Measurements from ENCODE around the gene FRS2.

The FRS2 gene

GRCh38 chr12:69588527-69588926, 118.3 kb downstream of the FRS2 start:
- DNase-seq (ENCODE audit: low read depth): no peak
- no peak overlapping the region for H3K4me3 ChIP-seq (ENCODE audit: low read depth, low read length)
- in situ Hi-C loops (cut with HindIII; ENCODE audit: low sequenced_read_pairs): no loop called here
- TF ChIP-seq CTCF (IDR thresholded peaks at IDR 0.05; ENCODE audit: low read depth, low read length, missing control alignments): no peak

- in situ Hi-C loops (cut with HindIII; ENCODE audit: low sequenced_read_pairs): no loop called here
- DNase-seq (ENCODE audit: low read depth): no peak
- H3K4me3 ChIP-seq (ENCODE audit: low read depth, low read length): no peak overlapping the region
- no peak for TF ChIP-seq CTCF (IDR thresholded peaks at IDR 0.05; ENCODE audit: low read depth, low read length, missing control alignments)
Observed at GRCh38 chr12:69589082-69589481, 118.9 kb downstream of the FRS2 start.

GRCh38 chr12:69595689-69596088, 125.5 kb downstream of the FRS2 start:
- in situ Hi-C loops (cut with HindIII; ENCODE audit: low sequenced_read_pairs): no loop called here
- H3K4me3 ChIP-seq (ENCODE audit: low read depth, low read length): no peak overlapping the region
- DNase-seq (ENCODE audit: low read depth): no peak
- TF ChIP-seq CTCF (IDR thresholded peaks at IDR 0.05; ENCODE audit: low read depth, low read length, missing control alignments): no peak

- no peak overlapping the region for H3K4me3 ChIP-seq (ENCODE audit: low read depth, low read length)
- no peak for DNase-seq (ENCODE audit: low read depth)
- in situ Hi-C loops (cut with HindIII; ENCODE audit: low sequenced_read_pairs): no loop called here
- no peak for TF ChIP-seq CTCF (IDR thresholded peaks at IDR 0.05; ENCODE audit: low read depth, low read length, missing control alignments)
Observed at GRCh38 chr12:69598174-69598753, 128.1 kb downstream of the FRS2 start.

- no peak for DNase-seq (ENCODE audit: low read depth)
- no peak for TF ChIP-seq CTCF (IDR thresholded peaks at IDR 0.05; ENCODE audit: low read depth, low read length, missing control alignments)
- in situ Hi-C loops (cut with HindIII; ENCODE audit: low sequenced_read_pairs): no loop called here
- H3K4me3 ChIP-seq (ENCODE audit: low read depth, low read length): no peak overlapping the region
Observed at GRCh38 chr12:69600804-69601203, 130.6 kb downstream of the FRS2 start.

GRCh38 chr12:69601962-69602685, 131.9 kb downstream of the FRS2 start:
- no peak for TF ChIP-seq CTCF (IDR thresholded peaks at IDR 0.05; ENCODE audit: low read depth, low read length, missing control alignments)
- no peak for DNase-seq (ENCODE audit: low read depth)
- H3K4me3 ChIP-seq (ENCODE audit: low read depth, low read length): no peak overlapping the region
- in situ Hi-C loops (cut with HindIII; ENCODE audit: low sequenced_read_pairs): no loop called here

All from astrocyte of the cerebellum (primary cell).